Liver (tissue), 9 donors: ENCODE data around the gene MAN2A2. TPM values are rescaled to one million over a fixed set of nuclear protein-coding genes. Genes with fewer than 3 reads are reported as not detected.

ENCODE experiments used
- DNase-seq: peaks from one replicate; pipeline ENCODE4 v3.0.0-alpha.2; 2017; ENCODE audit warnings: low spot score
- H3K27ac ChIP-seq, 2 donors: one replicate each; pipeline ENCODE4 v1.7.0; 2013; ENCODE audit warnings: inconsistent platforms in 2 of 2, low read length in 2 of 2, control low read depth in 1 of 2, low read depth in 1 of 2, mild to moderate bottlenecking in 1 of 2
- H3K27me3 ChIP-seq, 4 donors: one replicate each; pipeline versions ENCODE4 v1.6.1 to v1.7.0; 2013; ENCODE audit warnings: low read length in 3 of 4, inconsistent platforms in 1 of 4, mild to moderate bottlenecking in 1 of 4, moderate library complexity in 1 of 4; ENCODE audit not compliant: control insufficient read depth in 4 of 4, insufficient read depth in 4 of 4
- H3K36me3 ChIP-seq, 4 donors: one replicate each; pipeline versions ENCODE4 v1.6.1 to v1.7.0; 2013; ENCODE audit warnings: low read length in 3 of 4, mild to moderate bottlenecking in 3 of 4, low read depth in 1 of 4, moderate library complexity in 1 of 4; ENCODE audit not compliant: control insufficient read depth in 4 of 4, insufficient read depth in 3 of 4
- H3K4me1 ChIP-seq, 4 donors: one replicate each; pipeline versions ENCODE4 v1.6.1 to v1.7.0; 2013; ENCODE audit warnings: low read length in 3 of 4, mild to moderate bottlenecking in 3 of 4, moderate library complexity in 1 of 4; ENCODE audit not compliant: control insufficient read depth in 4 of 4, insufficient read depth in 4 of 4
- H3K4me3 ChIP-seq, 3 donors: one replicate each; pipeline versions ENCODE4 v1.6.1 to v1.7.0; 2013; ENCODE audit warnings: low read length in 3 of 3, control low read depth in 1 of 3, low read depth in 1 of 3, mild to moderate bottlenecking in 1 of 3
- H3K9ac ChIP-seq, 2 donors: one replicate each; pipeline ENCODE4 v1.7.0; 2013; ENCODE audit warnings: low read length in 2 of 2, mild to moderate bottlenecking in 2 of 2, moderate library complexity in 2 of 2, control low read depth in 1 of 2, low read depth in 1 of 2
- H3K9me3 ChIP-seq, 4 donors: one replicate each; pipeline versions ENCODE4 v1.6.1 to v1.7.0; 2013; ENCODE audit warnings: low read length in 3 of 4; ENCODE audit not compliant: control insufficient read depth in 4 of 4
- EGR1 ChIP-seq, 2 donors: IDR thresholded peaks; 2 replicates each; pipeline ENCODE4 v1.6.1; 2016 to 2018; ENCODE audit warnings: antibody characterized with exemption in 2 of 2, low read depth in 2 of 2
- FOXA2 ChIP-seq: IDR thresholded peaks from 2 replicates; pipeline ENCODE4 v1.6.1; 2016; ENCODE audit warnings: antibody characterized with exemption
- GABPA ChIP-seq, 2 donors: IDR thresholded peaks in 1 of 2; conservative IDR thresholded peaks in 1 of 2; 2 replicates each; pipeline ENCODE4 v1.6.1; 2016; ENCODE audit warnings: antibody characterized with exemption in 2 of 2, mild to moderate bottlenecking in 1 of 2, moderate library complexity in 1 of 2
- HNF4A ChIP-seq, 2 donors: conservative IDR thresholded peaks; 2 replicates each; pipeline ENCODE4 v1.6.1; 2016; ENCODE audit warnings: antibody characterized with exemption in 2 of 2, mild to moderate bottlenecking in 2 of 2
- HNF4G ChIP-seq: IDR thresholded peaks from 2 replicates; pipeline ENCODE4 v1.6.1; 2016; ENCODE audit warnings: antibody characterized with exemption
- JUND ChIP-seq, 2 donors: IDR thresholded peaks; 2 replicates each; pipeline ENCODE4 v1.6.1; 2016; ENCODE audit warnings: antibody characterized with exemption in 2 of 2
- NR2F2 ChIP-seq: IDR thresholded peaks from 2 replicates; pipeline ENCODE4 v1.6.1; 2016; ENCODE audit warnings: antibody characterized with exemption
- RAD21 ChIP-seq, 2 donors: IDR thresholded peaks; 2 replicates each; pipeline ENCODE4 v1.6.1; 2016; ENCODE audit warnings: antibody characterized with exemption in 2 of 2, mild to moderate bottlenecking in 2 of 2
- RXRA ChIP-seq, 2 donors: IDR thresholded peaks; 2 replicates each; pipeline ENCODE4 v1.6.1; 2017 to 2018; ENCODE audit warnings: antibody characterized with exemption in 2 of 2, mild to moderate bottlenecking in 1 of 2
- SP1 ChIP-seq: IDR thresholded peaks from 2 replicates; pipeline ENCODE4 v1.6.1; 2018; ENCODE audit warnings: antibody characterized with exemption, mild to moderate bottlenecking
- TAF1 ChIP-seq: conservative IDR thresholded peaks from 2 replicates; pipeline ENCODE4 v1.6.1; 2016; ENCODE audit warnings: antibody characterized with exemption, mild to moderate bottlenecking
- YY1 ChIP-seq: IDR thresholded peaks from 2 replicates; pipeline ENCODE4 v1.6.1; 2016; ENCODE audit warnings: antibody characterized with exemption, mild to moderate bottlenecking
- WGBS: extraction: QIAGEN DNeasy Blood & Tissue Kit; methylation state at CpG from one replicate; pipeline ENCODE4 v1.1.7; 2013; 5-methylcytosine and 5-hydroxymethylcytosine counted together
- polyA plus RNA-seq, 2 donors: library from polyadenylated mRNA; stranded (reverse) in 1 of 2; unstranded in 1 of 2; fragments of 200-250 nt in 1 of 2; fragments of >200 nt in 1 of 2; fragmentation: Nextera tagmentation in 1 of 2; extraction: Ambion mirVana in 1 of 2; gene quantifications; one replicate each; pipeline versions ENCODE4 v1.2.1 to v1.2.3, GENCODE V29; 2013 to 2015
- total RNA-seq, 2 donors: library from RNA; depleted of rRNA; stranded (reverse); fragments of >200 nt; gene quantifications; one replicate each; pipeline ENCODE4 v1.2.3, GENCODE V29; 2014
- TF ChIP-seq, protein P1 (sequence below): IDR thresholded peaks from 2 replicates; pipeline ENCODE4 v1.6.1; 2016; ENCODE audit warnings: antibody characterized with exemption, mild to moderate bottlenecking
- TF ChIP-seq, protein P2 (sequence below): fragments of 150-350 bp; IDR thresholded peaks from 2 replicates; pipeline ENCODE4 v1.5.1; 2017; ENCODE audit warnings: improper control_type of control experiment, low read depth, low read length; ENCODE audit not compliant: missing input control
- TF ChIP-seq, protein P3 (sequence below): IDR thresholded peaks from 2 replicates; pipeline ENCODE4 v1.6.1; 2016; ENCODE audit warnings: antibody characterized with exemption
- TF ChIP-seq, protein P4 (sequence below): IDR thresholded peaks from 2 replicates; pipeline ENCODE4 v1.6.1; 2016; ENCODE audit warnings: antibody characterized with exemption
- donor health status: healthy.
- donor health status: healthy.
- donor health status: healthy.
- donor health status: healthy.
- donor health status: healthy.

The MAN2A2 gene
- total and polyA plus RNA-seq, 4 donors = 17.3 to 111 (median 50.9) TPM

DNA sequence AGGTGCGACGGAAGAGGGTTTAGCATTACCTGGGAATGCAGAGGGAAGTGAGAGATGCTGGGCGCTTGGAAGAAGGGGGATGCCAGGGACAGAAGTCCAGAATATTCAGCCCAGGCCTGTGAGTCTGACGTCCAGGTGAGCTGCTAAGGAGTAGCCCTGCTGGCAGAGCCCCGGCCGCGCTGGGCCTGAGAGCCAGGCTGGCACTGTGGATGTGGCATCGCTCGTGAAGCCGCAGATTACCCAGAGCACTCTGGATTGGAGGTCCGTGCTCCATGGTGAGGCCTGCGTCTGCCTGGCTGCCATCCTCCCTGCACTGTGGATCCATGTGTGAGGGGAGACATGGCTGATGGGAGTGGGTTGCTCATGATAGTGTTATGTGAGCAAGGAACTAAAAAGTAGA lies 14.5 kb downstream of the MAN2A2 start:
- Histone ChIP-seq H3K4me3 (no peak overlapping the region), H3K9ac (no peak overlapping the region), H3K27me3 (no peaks in the 10 kb centered on the region), H3K27ac (no peak overlapping the region), H3K36me3 (peaks cover 13 to 82% (median 62%) of the 10 kb centered on the region in 4 donors), H3K4me1 (no peaks in the 10 kb centered on the region), H3K9me3 (no peaks in the 10 kb centered on the region)
- TF ChIP-seq RAD21 (IDR thresholded peaks at IDR 0.05) (no peak), JUND (IDR thresholded peaks at IDR 0.05) (no peak), HNF4A (conservative IDR thresholded peaks at IDR 0.05) (no peak), TAF1 (no peak), SP1 (no peak), NR2F2 (no peak), GABPA (IDR thresholded peaks at IDR 0.05 in 1 of 2, conservative IDR thresholded peaks at IDR 0.05 in 1 of 2) (no peak), HNF4G (no peak), YY1 (no peak), RXRA (IDR thresholded peaks at IDR 0.05) (no peak), EGR1 (IDR thresholded peaks at IDR 0.05; ENCODE audit: low read depth in 2 of 2) (no peak), FOXA2 (no peak)
- TF ChIP-seq, protein P1, sequence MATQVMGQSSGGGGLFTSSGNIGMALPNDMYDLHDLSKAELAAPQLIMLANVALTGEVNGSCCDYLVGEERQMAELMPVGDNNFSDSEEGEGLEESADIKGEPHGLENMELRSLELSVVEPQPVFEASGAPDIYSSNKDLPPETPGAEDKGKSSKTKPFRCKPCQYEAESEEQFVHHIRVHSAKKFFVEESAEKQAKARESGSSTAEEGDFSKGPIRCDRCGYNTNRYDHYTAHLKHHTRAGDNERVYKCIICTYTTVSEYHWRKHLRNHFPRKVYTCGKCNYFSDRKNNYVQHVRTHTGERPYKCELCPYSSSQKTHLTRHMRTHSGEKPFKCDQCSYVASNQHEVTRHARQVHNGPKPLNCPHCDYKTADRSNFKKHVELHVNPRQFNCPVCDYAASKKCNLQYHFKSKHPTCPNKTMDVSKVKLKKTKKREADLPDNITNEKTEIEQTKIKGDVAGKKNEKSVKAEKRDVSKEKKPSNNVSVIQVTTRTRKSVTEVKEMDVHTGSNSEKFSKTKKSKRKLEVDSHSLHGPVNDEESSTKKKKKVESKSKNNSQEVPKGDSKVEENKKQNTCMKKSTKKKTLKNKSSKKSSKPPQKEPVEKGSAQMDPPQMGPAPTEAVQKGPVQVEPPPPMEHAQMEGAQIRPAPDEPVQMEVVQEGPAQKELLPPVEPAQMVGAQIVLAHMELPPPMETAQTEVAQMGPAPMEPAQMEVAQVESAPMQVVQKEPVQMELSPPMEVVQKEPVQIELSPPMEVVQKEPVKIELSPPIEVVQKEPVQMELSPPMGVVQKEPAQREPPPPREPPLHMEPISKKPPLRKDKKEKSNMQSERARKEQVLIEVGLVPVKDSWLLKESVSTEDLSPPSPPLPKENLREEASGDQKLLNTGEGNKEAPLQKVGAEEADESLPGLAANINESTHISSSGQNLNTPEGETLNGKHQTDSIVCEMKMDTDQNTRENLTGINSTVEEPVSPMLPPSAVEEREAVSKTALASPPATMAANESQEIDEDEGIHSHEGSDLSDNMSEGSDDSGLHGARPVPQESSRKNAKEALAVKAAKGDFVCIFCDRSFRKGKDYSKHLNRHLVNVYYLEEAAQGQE = no peak
- TF ChIP-seq, protein P2, sequence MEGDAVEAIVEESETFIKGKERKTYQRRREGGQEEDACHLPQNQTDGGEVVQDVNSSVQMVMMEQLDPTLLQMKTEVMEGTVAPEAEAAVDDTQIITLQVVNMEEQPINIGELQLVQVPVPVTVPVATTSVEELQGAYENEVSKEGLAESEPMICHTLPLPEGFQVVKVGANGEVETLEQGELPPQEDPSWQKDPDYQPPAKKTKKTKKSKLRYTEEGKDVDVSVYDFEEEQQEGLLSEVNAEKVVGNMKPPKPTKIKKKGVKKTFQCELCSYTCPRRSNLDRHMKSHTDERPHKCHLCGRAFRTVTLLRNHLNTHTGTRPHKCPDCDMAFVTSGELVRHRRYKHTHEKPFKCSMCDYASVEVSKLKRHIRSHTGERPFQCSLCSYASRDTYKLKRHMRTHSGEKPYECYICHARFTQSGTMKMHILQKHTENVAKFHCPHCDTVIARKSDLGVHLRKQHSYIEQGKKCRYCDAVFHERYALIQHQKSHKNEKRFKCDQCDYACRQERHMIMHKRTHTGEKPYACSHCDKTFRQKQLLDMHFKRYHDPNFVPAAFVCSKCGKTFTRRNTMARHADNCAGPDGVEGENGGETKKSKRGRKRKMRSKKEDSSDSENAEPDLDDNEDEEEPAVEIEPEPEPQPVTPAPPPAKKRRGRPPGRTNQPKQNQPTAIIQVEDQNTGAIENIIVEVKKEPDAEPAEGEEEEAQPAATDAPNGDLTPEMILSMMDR = no peak
- TF ChIP-seq, protein P3, sequence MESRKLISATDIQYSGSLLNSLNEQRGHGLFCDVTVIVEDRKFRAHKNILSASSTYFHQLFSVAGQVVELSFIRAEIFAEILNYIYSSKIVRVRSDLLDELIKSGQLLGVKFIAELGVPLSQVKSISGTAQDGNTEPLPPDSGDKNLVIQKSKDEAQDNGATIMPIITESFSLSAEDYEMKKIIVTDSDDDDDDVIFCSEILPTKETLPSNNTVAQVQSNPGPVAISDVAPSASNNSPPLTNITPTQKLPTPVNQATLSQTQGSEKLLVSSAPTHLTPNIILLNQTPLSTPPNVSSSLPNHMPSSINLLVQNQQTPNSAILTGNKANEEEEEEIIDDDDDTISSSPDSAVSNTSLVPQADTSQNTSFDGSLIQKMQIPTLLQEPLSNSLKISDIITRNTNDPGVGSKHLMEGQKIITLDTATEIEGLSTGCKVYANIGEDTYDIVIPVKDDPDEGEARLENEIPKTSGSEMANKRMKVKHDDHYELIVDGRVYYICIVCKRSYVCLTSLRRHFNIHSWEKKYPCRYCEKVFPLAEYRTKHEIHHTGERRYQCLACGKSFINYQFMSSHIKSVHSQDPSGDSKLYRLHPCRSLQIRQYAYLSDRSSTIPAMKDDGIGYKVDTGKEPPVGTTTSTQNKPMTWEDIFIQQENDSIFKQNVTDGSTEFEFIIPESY = no peak
- TF ChIP-seq, protein P4, sequence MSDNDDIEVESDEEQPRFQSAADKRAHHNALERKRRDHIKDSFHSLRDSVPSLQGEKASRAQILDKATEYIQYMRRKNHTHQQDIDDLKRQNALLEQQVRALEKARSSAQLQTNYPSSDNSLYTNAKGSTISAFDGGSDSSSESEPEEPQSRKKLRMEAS = no peak
- DNase-seq = no peak
- WGBS = 97% methylated on average over 12 of the region's 12 CpGs
